Colon (tissue), 2 donors: Measurements from ENCODE around the gene ROCK2.

Experiments
- FAIRE-seq: peaks from 2 replicates; lab custom pipeline; 2012; peaks lifted over from hg19 to GRCh38; lab: Jason Lieb, UNC
- donor health status: control.
- donor health status: control.

ROCK2 gene

DNA sequence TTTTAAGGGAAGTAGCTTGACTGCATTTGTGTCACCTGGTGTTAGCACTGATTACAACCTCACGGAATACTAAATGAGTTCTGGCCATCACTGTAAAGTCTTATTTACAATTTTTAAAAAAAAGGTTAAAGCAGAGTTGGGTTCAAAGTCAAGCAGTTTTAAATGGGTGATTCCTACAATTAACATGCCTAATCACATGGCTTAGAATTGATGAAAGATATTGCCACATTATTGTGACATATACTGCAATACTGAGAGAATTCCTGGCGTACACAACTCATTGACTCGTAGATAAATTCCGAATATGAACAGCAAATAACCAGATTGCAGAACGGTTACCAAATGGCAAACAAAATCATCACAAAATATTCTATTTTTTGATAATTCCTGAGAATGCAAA lies 34.2 kb downstream of the ROCK2 start:
- no peak for FAIRE-seq

DNA sequence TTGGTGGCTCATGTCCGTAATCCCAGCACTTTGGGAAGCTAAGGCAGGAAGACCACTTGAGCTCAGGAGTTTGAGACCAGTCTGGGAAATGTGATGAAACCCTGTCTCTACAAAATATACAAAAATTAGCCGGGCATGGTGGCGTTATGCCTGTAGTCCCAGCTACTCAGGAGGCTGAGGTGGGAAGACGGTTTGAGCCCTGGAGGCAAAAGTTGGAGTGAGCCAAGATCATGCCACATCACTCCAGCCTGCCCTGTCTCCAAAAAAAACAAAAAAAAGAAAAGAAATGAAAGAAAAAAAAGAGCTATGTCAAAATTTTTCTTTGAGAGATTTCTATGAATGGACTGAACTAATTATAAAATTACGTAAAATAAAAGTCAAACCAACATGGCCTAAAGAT lies 34.7 kb downstream of the ROCK2 start:
- no peak for FAIRE-seq

DNA sequence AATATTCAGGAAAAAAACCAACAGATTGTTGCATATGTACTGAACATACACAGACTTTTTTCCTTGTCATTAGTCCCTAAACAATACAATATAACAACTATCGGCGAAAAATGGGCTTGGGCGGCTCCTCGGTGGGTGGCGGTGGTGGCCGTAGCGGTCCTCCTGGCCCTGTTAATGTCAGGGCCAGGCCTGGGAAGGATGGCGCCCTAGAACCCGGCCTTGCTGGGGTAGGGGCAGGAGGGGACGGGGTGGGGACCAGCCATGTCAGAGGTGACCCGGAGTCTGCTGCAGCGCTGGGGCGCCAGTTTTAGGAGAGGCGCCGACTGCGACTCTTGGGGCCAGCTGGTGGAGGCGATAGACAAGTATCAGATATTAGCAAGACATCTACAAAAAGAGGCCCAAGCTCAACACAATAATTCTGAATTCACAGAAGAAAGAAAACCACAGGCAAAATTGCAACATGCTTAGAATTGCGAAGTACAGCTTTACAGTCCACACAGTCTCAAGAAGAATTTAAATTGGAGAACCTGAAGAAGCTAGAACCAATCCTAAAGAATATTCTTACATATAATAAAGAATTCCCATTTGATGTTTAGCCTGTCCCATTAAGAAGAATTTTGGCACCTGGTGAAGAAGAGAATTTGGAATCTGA lies 36.5 kb downstream of the ROCK2 start:
- no peak for FAIRE-seq

DNA sequence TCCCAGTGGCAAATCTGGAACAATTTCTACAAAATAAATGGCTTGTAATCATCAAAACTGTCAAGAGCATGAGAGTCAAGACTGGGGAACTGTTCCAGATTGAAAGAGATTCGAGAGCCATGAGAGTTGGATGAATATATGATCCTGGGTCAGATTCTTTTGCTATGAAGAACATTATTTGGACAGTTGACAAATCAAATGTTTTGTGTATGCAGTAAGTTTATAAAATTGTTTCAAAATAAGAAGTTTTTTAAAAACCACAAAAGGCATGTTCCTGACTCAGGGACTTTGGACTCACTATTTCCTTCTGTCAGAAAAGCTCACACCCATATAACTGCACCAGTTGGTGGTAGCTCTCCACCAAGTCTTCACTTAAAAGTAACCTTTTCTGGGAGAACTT lies 38.5 kb downstream of the ROCK2 start:
- peak; percentile 10 for FAIRE-seq

DNA sequence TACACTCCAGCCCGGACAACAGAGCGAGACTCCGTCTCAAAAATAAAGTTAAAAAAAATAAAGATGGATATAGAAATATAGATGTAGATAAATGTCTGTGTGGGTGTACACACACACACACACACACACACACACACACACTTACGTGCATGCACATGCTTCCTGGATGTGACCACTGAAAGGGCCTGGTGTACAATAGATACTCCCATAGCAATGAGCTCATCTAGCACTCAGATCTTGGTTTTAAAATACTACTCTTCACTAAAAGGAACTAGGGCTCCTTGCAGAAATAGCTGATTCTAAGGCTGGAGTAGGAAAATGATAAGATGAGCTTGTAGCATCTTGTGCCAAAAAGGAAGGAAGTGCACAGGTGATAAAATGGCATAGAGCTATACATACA lies 39.1 kb downstream of the ROCK2 start:
- FAIRE-seq: no peak

DNA sequence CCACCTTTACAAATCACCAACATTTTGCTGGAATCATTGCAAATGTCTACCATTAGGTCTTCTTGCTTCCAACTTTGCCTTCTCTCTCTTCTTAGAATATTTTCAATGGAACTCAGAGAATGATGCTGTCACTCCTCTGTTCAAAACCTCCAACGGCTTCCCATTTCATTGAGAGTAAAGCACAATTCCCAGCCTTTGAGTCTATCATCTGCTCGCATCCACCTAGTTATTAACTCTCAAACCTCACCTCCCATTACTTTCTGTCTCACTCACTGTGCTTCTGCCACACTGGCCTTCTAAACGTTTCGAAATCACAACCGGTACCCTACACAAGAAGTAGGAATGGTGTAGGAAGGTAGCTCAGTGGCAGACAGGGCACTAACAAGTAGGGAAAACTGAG lies 40.0 kb downstream of the ROCK2 start:
- FAIRE-seq: no peak

DNA sequence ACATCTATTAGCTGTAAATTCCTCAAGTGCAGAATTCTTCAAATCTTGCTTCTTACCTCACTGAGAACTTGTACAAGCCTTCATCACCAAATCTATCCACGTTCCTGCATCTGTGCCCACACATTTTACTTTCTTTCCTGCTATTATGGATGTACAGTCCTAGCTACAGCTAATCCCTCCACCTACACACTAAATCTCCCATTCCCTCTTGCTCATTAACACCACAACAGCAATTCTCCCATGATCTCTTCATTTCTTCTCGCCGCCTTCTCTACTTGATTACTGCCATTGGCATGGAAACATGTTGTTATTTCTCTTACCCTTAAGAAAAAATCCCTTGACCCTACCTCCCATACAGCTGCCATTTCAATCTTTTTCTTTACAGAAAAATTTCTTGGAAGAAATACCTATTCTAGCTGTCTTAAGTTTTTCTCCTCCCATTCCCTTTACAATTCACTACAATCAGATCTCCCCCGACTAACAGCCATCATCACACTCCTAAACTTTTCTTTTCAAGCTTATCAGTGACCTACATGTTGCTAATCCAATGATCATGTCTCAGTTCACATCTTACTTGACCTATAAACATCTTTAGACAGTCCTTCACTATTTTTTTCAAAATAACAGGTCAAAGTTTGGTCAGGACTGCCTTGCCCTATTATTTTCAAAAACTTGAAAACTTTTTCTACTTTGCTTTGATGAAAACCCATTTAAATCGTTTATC lies 41.0 kb downstream of the ROCK2 start:
- FAIRE-seq: no peak

DNA sequence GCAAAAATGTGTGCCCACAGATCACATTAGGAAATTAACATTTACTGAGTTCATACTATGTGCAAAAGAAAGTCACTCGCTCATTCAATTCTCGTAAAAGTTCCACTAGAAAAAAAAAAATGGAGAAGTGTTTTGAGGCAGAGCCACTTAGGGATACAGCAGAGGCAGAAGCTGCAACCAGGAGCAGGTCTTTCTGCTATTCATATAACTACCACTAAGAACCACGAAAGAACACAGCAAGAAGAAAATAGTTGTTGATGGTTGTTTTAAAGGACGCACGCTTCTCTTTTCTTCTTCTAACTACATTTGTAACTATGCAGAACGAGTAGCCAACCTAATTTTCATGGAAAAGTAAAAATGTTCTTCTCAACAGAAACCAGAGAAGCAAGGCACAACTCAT lies 45.0 kb downstream of the ROCK2 start:
- FAIRE-seq: no peak

DNA sequence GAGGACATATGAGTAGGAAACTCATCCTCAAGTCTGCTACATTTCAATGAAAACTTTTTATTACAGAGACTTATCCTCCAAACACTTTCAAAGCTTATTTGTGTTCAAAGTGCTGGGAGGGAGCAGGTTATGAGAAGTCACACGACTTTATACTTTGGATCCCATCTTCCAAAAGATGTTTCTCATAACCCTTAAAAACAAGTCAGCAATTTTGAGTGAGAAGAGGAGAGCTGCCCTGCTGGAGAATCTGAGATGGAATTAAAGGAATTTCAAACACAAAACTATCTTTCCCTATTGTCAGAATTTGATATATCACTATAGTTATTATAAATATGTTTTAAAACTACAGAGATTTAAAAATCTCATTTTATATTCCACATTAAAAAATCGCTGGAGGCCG lies 45.8 kb downstream of the ROCK2 start:
- no peak for FAIRE-seq

DNA sequence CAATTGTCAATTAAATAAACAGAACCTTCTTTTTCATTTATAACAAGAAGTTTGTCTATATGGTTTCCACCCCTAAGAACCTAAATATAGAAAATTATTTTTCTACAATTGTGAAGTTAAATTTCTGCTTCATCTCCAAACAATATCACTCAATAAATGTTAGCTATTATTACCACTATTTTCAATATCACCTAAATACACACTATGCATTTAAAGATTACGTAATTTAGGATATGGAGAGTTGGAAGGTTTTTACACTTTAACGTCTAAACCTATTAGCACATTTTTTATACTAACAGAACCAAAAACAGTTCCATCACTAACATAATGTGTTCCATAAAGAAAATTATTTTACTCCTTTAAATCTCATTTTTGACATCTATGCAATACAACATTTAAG lies 48.0 kb downstream of the ROCK2 start:
- peak; percentile 43 for FAIRE-seq

DNA sequence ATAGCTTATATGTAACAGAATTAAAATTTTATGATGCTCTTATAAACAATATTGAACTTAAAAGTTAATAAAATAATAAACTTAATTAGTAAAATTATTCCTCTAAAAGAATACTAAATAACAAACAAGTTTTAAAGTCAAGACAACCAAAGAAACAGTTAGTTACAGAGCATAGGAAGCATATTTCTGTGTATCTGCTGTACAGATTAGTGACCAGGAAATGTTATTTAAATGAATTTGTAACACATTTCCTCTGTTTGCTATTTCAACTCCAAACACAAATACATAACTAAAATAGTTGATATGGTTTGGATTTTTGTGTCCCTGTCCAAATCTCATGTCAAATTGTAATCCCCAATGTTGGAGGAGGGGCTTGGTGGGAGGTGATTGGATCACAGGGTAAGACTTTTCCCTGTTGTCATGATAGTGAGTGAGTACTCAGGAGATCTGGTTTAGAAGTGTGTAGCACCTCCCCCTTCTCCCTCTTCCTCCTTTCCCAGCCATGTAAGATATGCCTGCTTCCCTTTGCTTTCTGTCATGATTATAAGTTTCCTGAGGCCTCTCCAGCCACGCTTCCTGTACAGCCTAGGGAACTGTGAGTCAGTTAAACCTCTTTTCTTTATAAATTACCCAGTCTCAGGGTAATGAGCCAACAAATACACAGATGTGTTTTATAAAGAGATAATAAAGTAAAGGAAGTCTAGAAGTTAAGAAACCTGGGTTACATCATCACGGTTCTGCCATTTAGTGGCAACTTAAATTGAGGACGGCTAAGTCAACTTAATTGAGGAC lies 51.8 kb downstream of the ROCK2 start:
- FAIRE-seq: no peak

DNA sequence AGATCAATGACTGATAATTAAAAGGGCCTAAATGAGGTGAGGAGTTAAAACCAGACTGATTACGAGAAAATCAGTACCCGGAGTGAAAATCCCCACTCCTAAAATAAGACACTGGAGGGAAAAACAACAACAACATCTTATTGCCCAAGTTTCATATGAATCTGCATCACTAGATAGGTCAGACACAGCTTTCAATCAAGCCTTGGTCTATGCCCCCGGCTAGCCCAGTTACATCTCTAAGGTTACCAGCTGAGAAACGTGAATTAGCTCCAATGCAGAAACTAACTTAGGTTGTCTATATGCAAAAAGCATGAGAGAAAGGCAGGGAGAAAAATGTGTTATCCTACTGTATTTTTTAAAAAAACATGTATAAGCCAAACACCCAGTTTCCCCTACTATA lies 53.7 kb downstream of the ROCK2 start:
- no peak for FAIRE-seq

DNA sequence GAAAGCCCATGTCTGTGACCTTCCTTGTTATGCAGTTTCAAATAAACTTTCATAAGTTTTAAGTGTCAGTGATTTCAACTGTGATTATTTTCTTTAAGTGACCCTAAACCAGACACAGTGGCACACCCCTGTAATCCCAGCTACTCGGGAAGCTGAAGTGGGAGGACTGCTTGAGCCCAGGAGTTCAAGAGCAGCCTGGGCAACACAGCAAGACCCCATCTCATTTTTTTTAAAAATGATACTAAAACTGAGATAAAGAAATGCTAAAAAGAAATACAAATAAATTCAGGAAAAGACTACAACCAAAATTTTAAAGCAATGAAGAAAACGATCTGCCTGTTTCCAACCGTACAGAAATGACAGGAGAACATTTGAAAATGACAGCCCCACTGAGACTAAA lies 54.2 kb downstream of the ROCK2 start:
- no peak for FAIRE-seq

DNA sequence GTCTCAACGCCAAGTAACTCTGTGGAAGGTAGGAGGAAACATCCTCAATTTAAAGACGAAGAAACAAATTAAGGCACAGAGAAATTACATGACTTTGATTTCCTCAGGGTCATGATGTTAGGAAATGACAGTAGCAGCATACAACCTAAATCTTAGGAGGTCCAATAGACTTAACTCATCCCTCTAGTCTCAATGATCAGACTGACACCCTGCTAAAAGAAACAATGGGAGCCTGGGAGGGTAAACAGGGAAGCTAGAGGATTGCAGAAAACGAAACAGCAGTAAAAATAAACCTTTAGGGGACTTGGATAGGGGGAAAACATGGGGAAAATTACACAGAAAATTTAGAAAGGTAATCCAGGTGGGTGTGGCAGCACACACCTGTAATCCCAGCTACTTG lies 56.0 kb downstream of the ROCK2 start:
- no peak for FAIRE-seq

DNA sequence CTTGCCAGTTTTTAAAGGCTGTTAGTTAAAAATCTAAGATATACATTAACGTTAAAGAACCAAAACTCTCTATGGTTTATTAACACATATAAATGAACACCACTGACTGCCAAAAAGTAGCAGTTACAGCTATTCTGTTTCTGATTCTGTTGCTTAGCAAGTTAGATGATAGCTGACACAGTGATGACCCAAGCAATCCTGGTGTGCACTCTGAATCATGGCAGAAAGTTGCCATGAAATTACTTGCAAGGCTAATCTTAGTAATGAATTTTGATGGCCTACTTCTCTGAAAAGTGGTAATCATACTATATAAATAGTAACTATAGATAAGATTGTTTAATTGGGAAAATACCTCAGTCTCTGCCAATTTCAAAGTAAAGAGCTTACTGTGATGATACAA lies 57.7 kb downstream of the ROCK2 start:
- FAIRE-seq: no peak

DNA sequence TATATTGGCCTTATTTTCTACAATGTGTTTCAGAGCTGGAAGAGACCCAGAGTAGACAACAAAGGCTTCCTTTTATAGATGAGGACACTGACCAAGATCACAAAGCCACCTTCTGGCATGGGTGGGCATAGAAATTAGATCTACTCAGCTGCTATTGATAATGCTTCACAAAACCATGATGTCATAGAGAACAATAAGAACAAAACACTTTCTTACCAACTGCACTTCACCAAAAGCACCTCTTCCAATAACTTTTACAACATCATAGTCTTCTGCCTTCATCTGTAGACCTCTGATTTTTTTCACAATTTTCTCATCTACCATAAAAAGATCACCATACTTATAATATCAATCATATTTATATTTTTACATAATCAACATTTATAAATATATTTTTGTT lies 58.1 kb downstream of the ROCK2 start:
- no peak for FAIRE-seq

DNA sequence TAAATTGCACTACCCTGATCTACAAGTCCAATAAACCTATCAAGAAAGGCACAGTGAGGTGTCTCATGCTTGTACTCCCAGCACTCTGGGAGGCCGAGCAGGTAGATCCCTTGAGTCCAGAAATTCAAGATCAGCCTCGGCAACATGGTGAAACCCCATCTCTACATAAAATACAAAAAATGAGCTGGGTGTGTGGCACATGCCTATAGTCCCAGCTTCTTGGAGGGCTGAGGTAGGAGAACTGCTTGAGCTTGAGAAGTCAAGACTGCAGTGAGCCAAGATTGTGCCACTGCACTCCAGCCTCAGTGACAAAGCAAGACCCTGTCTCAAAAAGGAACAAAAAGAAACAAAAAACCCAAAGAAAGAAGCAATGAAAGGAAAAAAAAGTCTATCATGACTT lies 58.9 kb downstream of the ROCK2 start:
- no peak for FAIRE-seq

DNA sequence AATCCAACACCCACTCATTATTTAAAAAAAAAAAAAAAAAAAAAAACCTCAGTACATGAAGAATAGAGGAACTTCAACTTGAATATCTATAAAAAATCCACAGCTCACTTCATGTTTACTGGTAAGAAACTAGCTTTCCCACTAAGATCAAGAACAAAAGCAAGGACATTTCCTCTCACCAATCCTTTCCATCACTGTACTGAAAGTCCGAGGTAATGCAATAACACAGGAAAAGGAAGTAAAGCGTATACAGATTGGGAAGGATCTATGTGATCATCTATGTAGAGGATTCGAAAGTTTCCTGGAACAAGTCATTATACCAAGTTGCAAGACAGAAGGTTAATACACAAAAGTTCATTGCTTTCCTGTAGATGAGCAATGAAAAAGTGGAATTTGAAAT lies 63.2 kb downstream of the ROCK2 start:
- FAIRE-seq: no peak

DNA sequence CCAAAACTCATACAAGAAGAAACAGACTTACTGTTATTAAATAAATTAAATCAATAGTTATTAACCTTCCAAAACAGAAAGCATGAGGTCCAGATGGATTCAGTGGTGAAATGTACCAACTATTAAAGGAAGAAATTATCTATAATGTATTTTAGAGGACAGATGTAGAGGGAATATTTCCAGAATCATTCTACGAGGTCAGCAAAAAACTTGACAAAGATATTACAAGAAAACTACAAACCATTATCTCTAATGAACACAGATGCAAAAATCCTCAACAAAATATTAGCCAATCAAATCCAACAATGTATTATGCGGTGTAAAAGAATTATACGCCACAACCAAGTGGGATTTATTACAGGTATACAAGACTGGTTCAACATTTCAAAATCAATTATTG lies 63.7 kb downstream of the ROCK2 start:
- no peak for FAIRE-seq

DNA sequence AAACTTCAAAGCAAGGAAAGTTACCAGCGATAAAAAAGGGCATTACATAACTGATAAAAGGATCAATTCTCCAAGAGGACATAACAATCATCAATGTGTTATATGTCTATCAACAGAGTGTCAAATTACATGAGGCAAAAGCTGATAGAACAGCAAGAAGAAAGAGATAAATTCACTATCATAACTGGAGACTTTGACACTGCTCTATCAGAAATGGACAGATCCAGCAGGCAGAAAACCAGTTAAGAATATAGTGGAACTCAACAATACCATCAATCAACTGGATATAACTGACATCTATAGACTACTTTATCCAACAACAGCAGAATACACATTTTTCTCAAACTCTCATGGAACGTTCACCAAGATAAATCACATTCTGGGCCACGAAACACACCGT lies 65.0 kb downstream of the ROCK2 start:
- FAIRE-seq: no peak

DNA sequence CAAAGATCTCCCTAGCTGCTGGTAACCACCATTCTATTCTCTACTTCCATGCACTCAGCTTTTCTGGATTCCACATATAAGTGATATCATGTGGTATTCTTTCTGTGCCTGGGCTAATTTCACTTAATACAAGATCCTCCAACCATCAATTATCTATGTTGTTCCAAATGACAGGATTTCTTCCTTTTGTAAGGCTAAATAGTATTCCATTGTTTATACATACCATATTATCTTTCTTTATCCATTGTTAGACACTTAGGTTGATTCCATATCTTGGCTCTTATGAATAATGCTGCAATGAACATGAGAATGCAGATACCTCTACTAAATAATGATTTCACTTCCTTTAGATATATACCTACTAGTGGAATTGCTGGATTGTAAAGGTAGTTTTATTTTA lies 66.2 kb downstream of the ROCK2 start:
- FAIRE-seq: no peak

DNA sequence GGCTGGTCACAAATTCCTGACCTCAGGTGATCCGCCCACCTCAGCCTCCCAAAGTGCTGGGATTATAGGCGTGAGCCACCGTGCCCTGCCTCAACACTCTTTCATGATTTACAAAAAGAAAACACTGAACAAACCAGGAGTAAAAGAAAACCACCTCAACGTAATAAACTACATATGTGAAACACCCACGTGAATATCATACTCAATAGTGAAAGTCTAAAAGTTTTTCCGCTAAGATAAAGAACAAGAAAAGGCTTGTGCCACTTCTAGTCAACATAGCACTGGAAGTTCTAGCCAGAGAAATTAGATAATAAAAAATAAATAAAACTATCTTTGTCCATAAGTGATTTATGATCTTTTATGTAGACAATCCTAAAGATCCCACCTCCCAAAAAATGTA lies 68.5 kb downstream of the ROCK2 start:
- no peak for FAIRE-seq

DNA sequence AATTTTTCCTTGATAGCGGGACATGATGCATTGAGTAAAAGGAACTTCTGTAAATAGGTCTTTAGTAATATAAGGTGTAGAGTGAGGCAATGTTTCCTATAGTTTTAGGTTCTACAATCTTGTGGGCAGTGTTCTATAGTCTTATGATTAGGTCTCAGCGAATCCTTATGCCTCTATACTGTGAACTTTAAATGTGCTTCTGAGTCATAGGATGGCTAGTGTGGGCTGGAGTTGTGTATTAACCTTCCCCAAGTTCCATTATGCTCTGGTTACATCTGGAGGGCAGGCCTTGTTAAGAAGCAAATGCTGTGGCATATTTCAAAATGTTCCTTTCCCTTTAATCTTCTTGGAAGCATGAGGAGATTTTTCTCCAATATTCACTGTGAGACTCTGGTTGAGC lies 73.5 kb downstream of the ROCK2 start:
- FAIRE-seq: no peak

DNA sequence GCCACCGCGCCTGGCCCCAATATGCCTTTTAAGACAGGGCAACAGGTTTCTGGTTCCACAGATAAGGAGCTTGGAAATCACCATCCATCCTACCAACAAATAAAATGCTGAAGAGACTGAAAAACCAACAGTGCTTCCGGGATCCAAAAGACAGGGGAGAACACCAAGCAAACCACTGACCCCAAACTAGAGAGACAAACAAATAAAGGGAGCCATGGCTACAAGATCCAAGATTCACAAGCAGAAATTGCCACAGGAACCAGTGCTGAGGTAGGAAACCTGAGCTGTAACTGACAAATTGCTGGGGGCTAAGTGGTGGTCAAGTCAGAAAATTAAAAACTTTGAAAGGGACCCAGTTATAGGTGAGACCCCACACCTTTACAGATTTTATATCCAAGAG lies 76.5 kb downstream of the ROCK2 start:
- no peak for FAIRE-seq
